Endothelial cell of umbilical vein (primary cell): ENCODE measurements around the gene LUZP2. TPM values are rescaled to one million over a fixed set of nuclear protein-coding genes. Genes with fewer than 3 reads are reported as not detected.

ENCODE experiments used
- BruUV-seq: library from RNA; stranded (reverse); fragments of 400-500 nt; replicated peaks from 2 replicates; lab custom pipeline; 2021; lab: Mats Ljungman, UMichigan
- CTCF ChIA-PET: fragments of 300-600, 350-600 bp; sonication (Branson Sonifier 250); formaldehyde crosslinking; loops from one replicate; lab custom pipeline; 2021; ENCODE audit warnings: antibody characterized with exemption, inconsistent platforms; lab: Charles Lee
- POLR2A ChIA-PET: fragments of 300-600, 350-600 bp; sonication (Branson Sonifier 250); formaldehyde crosslinking; loops from one replicate; lab custom pipeline; 2021; ENCODE audit warnings: antibody characterized with exemption, inconsistent platforms; lab: Charles Lee
- DNase-seq: peaks from one replicate; pipeline ENCODE4 v3.0.0-alpha.2; 2011; ENCODE audit warnings: low read depth, low spot score
- FAIRE-seq: peaks from 2 replicates; lab custom pipeline; 2011; peaks lifted over from hg19 to GRCh38; lab: Jason Lieb, UNC
- H2AFZ ChIP-seq: 2 replicates; pipeline ENCODE4 v1.6.0; 2012; ENCODE audit warnings: low read depth, low read length, control low read depth, inconsistent platforms
- H3K27ac ChIP-seq: 2 replicates; pipeline ENCODE4 v1.5.1; 2011; ENCODE audit warnings: low read depth, mild to moderate bottlenecking, control low read depth, low read length, moderate library complexity; ENCODE audit not compliant: insufficient read depth
- H3K27me3 ChIP-seq, 2 experiments: 2 replicates each; pipeline versions ENCODE4 v1.6.0 to v1.6.1; 2011; ENCODE audit warnings: low read length in 2 of 2, mixed read lengths in 1 of 2; ENCODE audit not compliant: control insufficient read depth in 2 of 2, insufficient read depth in 2 of 2
- H3K36me3 ChIP-seq, 2 experiments: 2 replicates in 1 of 2; 3 replicates in 1 of 2; pipeline ENCODE4 v1.5.1; 2011; ENCODE audit warnings: low read length in 2 of 2, mild to moderate bottlenecking in 1 of 2, moderate library complexity in 1 of 2; ENCODE audit not compliant: control insufficient read depth in 2 of 2, insufficient read depth in 2 of 2; ENCODE audit errors: extremely low read depth in 1 of 2
- H3K4me1 ChIP-seq: 3 replicates; pipeline ENCODE4 v1.5.1; 2011; ENCODE audit warnings: mild to moderate bottlenecking, low read length; ENCODE audit not compliant: control insufficient read depth, insufficient read depth; ENCODE audit errors: extremely low read depth
- H3K4me2 ChIP-seq: 2 replicates; pipeline ENCODE4 v1.6.1; 2011; ENCODE audit warnings: low read length, control low read depth, mixed read lengths; ENCODE audit not compliant: insufficient read depth
- H3K4me3 ChIP-seq, 3 experiments: fragments of 200-600 bp in 1 of 3; sonication (generic), shearing (Covaris generic) in 1 of 3; replicated peaks in 1 of 3; 2 replicates each; pipeline ENCODE4 v1.5.1; 2011 to 2016; ENCODE audit warnings: control low read depth in 3 of 3, low read length in 3 of 3, mild to moderate bottlenecking in 2 of 3, inconsistent platforms in 1 of 3, low read depth in 1 of 3, moderate library complexity in 1 of 3; ENCODE audit not compliant: insufficient read depth in 1 of 3
- H3K79me2 ChIP-seq: 2 replicates; pipeline ENCODE4 v1.6.0; 2012; ENCODE audit warnings: low read length, inconsistent platforms; ENCODE audit not compliant: control insufficient read depth, insufficient read depth
- H3K9ac ChIP-seq: replicated peaks from 2 replicates; pipeline ENCODE3; 2011; ENCODE audit warnings: low read length, control low read depth; ENCODE audit not compliant: insufficient read depth; ENCODE audit errors: extremely low read depth
- H3K9me1 ChIP-seq: replicated peaks from 3 replicates; pipeline ENCODE4 v1.6.0; 2011; ENCODE audit warnings: mild to moderate bottlenecking, low read length; ENCODE audit not compliant: control insufficient read depth, insufficient read depth; ENCODE audit errors: extremely low read depth
- H3K9me3 ChIP-seq: replicated peaks from 2 replicates; pipeline ENCODE4 v1.5.1; 2012; ENCODE audit warnings: low read length, inconsistent platforms; ENCODE audit not compliant: control insufficient read depth, insufficient read depth
- H4K20me1 ChIP-seq: replicated peaks from 2 replicates; pipeline ENCODE3; 2011; ENCODE audit warnings: mild to moderate bottlenecking, low read length; ENCODE audit not compliant: control insufficient read depth, insufficient read depth; ENCODE audit errors: extremely low read depth
- EZH2 ChIP-seq: IDR thresholded peaks from 2 replicates; pipeline ENCODE4 v1.6.1; 2012; ENCODE audit warnings: borderline replicate concordance, low read depth, mild to moderate bottlenecking, moderate library complexity, low read length, inconsistent platforms; ENCODE audit not compliant: severe bottlenecking
- FOS ChIP-seq: IDR thresholded peaks from 2 replicates; pipeline ENCODE4 v1.6.1; 2011; ENCODE audit warnings: mild to moderate bottlenecking, low read length, moderate library complexity, borderline replicate concordance; ENCODE audit not compliant: insufficient read depth
- GATA2 ChIP-seq: IDR thresholded peaks from 2 replicates; pipeline ENCODE4 v1.7.0; 2011; ENCODE audit warnings: low read depth, mild to moderate bottlenecking, moderate library complexity, mixed read lengths, low read length; ENCODE audit not compliant: insufficient read length, insufficient read depth
- JUN ChIP-seq: IDR thresholded peaks from 2 replicates; pipeline ENCODE4 v1.6.1; 2011; ENCODE audit warnings: borderline replicate concordance, low read depth; ENCODE audit not compliant: insufficient read length, insufficient read depth
- MYC ChIP-seq: IDR thresholded peaks from one replicate; pipeline ENCODE4 v1.6.1; 2011; ENCODE audit warnings: mild to moderate bottlenecking, low read depth, low read length
- POLR2A ChIP-seq: IDR thresholded peaks from 2 replicates; pipeline ENCODE4 v1.6.1; 2012; ENCODE audit warnings: low read depth, mild to moderate bottlenecking, control low read depth, low read length
- POLR2AphosphoS5 ChIP-seq: IDR thresholded peaks from 2 replicates; pipeline ENCODE4 v1.6.1; 2012; ENCODE audit warnings: low read depth, mild to moderate bottlenecking, control low read depth, low read length, moderate library complexity; ENCODE audit not compliant: insufficient read depth
- dilution Hi-C: fragments of 300-500 bp; cut with MboI; formaldehyde crosslinking; loops from one replicate; pipeline ENCODE4 v1.15.0; 2019; ENCODE audit warnings: low sequenced_read_pairs; ENCODE audit not compliant: extremely low pct_ligation_motif_present
- intact Hi-C: fragments of 100-400 bp; cut with micrococcal nuclease; formaldehyde crosslinking; loops from one replicate; pipeline ENCODE4 v1.10.0; 2022
- polyA plus RNA-seq, 4 experiments: library from polyadenylated mRNA; depleted of rRNA in 3 of 4; stranded (reverse) in 3 of 4; unstranded in 1 of 4; fragments of >200 nt; gene quantifications; 2 replicates each; pipeline versions ENCODE4 v1.2.1 to v1.2.3, GENCODE V29; 2011 to 2012; ENCODE audit warnings: missing spikeins in 1 of 4
- total RNA-seq: library from RNA; stranded (reverse); gene quantifications from 2 replicates; pipeline ENCODE4 v1.2.3, GENCODE V29; 2021
- TF ChIP-seq, protein P1 (sequence below), 2 donors: IDR thresholded peaks; 1 replicate in 1 of 2; 2 replicates in 1 of 2; pipeline ENCODE4 v1.5.1; 2011; ENCODE audit warnings: low read length in 2 of 2, mild to moderate bottlenecking in 2 of 2, moderate library complexity in 2 of 2, control low read depth in 1 of 2, inconsistent platforms in 1 of 2, low read depth in 1 of 2; ENCODE audit not compliant: insufficient read depth in 1 of 2; ENCODE audit errors: extremely low read depth in 1 of 2
- TF ChIP-seq, protein P2 (sequence below): IDR thresholded peaks from 2 replicates; pipeline ENCODE4 v1.6.1; 2011; ENCODE audit not compliant: insufficient read depth, insufficient read length

Gene LUZP2
- total and polyA plus RNA-seq, 2 donors (not counting 3 experiments of a cell fraction or from before 2014, with no cell fraction given) = 0.07 TPM; not detected in 1

DNA sequence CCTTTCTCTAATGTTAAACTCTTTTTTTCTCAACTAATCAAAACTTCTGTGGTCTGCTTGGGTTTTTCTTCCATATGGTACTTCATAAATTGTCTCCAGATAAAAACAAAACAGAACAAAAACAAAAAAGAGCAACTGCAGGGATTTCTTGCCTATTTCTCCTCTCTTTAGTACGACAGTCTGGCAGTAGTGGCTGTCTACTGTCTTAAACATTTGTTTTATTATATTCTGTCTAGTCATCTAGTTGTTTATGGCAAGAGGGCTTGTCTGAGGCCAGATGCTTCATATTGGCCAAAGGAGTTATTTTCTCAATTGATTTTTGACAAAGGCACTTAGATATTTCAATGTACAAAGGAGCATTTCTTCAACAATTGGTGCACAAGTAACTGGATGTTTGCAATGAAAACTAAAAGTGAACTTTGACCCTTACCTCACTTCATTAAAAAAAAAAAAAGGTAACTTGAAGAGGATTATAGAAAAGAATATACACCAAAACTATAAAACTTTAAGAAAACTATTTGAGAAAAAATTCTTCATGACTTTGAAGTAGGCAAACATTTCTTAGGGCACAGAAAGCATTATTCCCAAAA, 404.2 kb downstream of the LUZP2 start:
- no TSS peak for BruUV-seq
- POLR2A ChIA-PET = no interaction called here

More for the DNA sequence above, 404.2 kb downstream of the LUZP2 start:
- Histone ChIP-seq H3K9me1 (no peaks in the 10 kb centered on the region), H4K20me1 (no peaks in the 10 kb centered on the region), H3K4me2 (no peak overlapping the region), H2AFZ (no peak overlapping the region), H3K9me3 (no peaks in the 10 kb centered on the region), H3K4me1 (no peaks in the 10 kb centered on the region), H3K27ac (no peak overlapping the region), H3K27me3 (no peaks in the 10 kb centered on the region), H3K4me3 (no peak overlapping the region), H3K9ac (no peak overlapping the region), H3K36me3 (no peaks in the 10 kb centered on the region), H3K79me2 (no peaks in the 10 kb centered on the region)
- CTCF ChIA-PET = no interaction called here
- TF ChIP-seq MYC (no peak), EZH2 (no peak), POLR2AphosphoS5 (no peak), POLR2A (no peak), JUN (no peak), FOS (no peak), GATA2 (no peak)
- TF ChIP-seq, protein P1, sequence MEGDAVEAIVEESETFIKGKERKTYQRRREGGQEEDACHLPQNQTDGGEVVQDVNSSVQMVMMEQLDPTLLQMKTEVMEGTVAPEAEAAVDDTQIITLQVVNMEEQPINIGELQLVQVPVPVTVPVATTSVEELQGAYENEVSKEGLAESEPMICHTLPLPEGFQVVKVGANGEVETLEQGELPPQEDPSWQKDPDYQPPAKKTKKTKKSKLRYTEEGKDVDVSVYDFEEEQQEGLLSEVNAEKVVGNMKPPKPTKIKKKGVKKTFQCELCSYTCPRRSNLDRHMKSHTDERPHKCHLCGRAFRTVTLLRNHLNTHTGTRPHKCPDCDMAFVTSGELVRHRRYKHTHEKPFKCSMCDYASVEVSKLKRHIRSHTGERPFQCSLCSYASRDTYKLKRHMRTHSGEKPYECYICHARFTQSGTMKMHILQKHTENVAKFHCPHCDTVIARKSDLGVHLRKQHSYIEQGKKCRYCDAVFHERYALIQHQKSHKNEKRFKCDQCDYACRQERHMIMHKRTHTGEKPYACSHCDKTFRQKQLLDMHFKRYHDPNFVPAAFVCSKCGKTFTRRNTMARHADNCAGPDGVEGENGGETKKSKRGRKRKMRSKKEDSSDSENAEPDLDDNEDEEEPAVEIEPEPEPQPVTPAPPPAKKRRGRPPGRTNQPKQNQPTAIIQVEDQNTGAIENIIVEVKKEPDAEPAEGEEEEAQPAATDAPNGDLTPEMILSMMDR (IDR thresholded peaks at IDR 0.05; ENCODE audit: extremely low read depth in 1 of 2, insufficient read depth in 1 of 2, low read depth in 1 of 2, low read length in 2 of 2) = no peak
- TF ChIP-seq, protein P2, sequence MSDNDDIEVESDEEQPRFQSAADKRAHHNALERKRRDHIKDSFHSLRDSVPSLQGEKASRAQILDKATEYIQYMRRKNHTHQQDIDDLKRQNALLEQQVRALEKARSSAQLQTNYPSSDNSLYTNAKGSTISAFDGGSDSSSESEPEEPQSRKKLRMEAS = no peak
- intact Hi-C loops (no loop called here), dilution Hi-C loops (no loop called here)
- DNase-seq (no peak), FAIRE-seq (no peak)
